AG04450 (cell line): Measurements from ENCODE around the gene CMPK1. TPM values are rescaled to one million over a fixed set of nuclear protein-coding genes. Genes with fewer than 3 reads are reported as not detected.

Experiments
- CTCF ChIA-PET: fragments of 300-600, 350-600 bp; formaldehyde crosslinking; extraction: SDS; loops from one replicate; lab custom pipeline; 2022; ENCODE audit warnings: antibody characterized with exemption, inconsistent platforms; lab: Charles Lee
- POLR2A ChIA-PET: fragments of 350-600 bp; formaldehyde crosslinking; extraction: SDS; loops from one replicate; lab custom pipeline; 2021; ENCODE audit warnings: antibody characterized with exemption, inconsistent platforms; lab: Yijun Ruan, JAX
- DNase-seq: peaks from one replicate; pipeline ENCODE4 v3.0.0-alpha.2; 2011; ENCODE audit warnings: low read depth, low spot score
- H3K27ac ChIP-seq: one replicate; pipeline ENCODE4 v1.5.1; 2012; ENCODE audit warnings: low read depth, low read length, control low read depth
- H3K27me3 ChIP-seq: one replicate; pipeline ENCODE4 v1.6.0; 2012; ENCODE audit warnings: low read length; ENCODE audit not compliant: control insufficient read depth, insufficient read depth
- H3K4me3 ChIP-seq: 2 replicates; pipeline ENCODE4 v1.5.1; 2011; ENCODE audit warnings: mild to moderate bottlenecking, low read depth, low read length, control low read depth
- H3K9me3 ChIP-seq: 2 replicates; pipeline ENCODE4 v1.5.1; 2012; ENCODE audit warnings: low read length; ENCODE audit not compliant: control insufficient read depth, insufficient read depth
- CTCF ChIP-seq: IDR thresholded peaks from 2 replicates; pipeline ENCODE4 v1.5.1; 2011; ENCODE audit warnings: low read depth, low read length, control low read depth, inconsistent platforms
- polyA plus RNA-seq: library from polyadenylated mRNA; depleted of rRNA; stranded (reverse); fragments of >200 nt; gene quantifications from 2 replicates; pipeline ENCODE4 v1.2.3, GENCODE V29; 2011

Gene CMPK1
- polyA plus RNA-seq, 1 experiment: 68.7 TPM

GRCh38 chr1:47401761-47402160 is 68.2 kb downstream of the CMPK1 start:
- Histone ChIP-seq H3K27me3 (peaks cover 4% of the 10 kb centered on the region), H3K9me3 (no peaks in the 10 kb centered on the region), H3K4me3 (no peak overlapping the region), H3K27ac (no peak overlapping the region)
- ChIA-PET POLR2A (no interaction called here), CTCF (interaction anchor here (0.6 to 18.0 kb wide), 5 partner anchors 13 to 324 kb away, joined by 3 to 219 read pairs (median 8); partner anchors contain the start of gene FOXD2)
- TF ChIP-seq CTCF: no peak
- DNase-seq: no peak

DNA sequence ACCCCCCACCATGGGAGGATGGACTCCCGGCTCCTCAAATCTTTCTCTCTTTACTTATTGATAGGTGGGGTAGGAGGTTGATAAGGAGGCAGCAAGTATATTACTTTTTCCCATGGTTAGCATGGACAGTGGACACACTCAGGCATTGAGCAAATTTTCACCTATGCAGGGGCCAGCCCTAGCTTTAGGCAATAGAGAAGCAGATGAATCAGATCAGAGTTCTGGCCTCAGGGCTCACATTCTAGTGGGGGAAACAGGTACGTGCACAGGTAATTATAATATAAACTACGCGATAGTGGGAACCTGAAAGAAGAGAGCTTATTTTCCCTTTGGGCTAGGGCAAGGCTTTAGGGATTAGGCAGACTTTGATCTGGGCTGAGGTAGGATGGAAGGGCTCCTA is 69.0 kb downstream of the CMPK1 start:
- CTCF ChIA-PET: interaction anchor here (1.7 to 18.0 kb wide), 4 partner anchors 14 to 323 kb away, joined by 6 to 219 read pairs (median 10); partner anchors contain the start of gene FOXD2
- POLR2A ChIA-PET: no interaction called here

DNA sequence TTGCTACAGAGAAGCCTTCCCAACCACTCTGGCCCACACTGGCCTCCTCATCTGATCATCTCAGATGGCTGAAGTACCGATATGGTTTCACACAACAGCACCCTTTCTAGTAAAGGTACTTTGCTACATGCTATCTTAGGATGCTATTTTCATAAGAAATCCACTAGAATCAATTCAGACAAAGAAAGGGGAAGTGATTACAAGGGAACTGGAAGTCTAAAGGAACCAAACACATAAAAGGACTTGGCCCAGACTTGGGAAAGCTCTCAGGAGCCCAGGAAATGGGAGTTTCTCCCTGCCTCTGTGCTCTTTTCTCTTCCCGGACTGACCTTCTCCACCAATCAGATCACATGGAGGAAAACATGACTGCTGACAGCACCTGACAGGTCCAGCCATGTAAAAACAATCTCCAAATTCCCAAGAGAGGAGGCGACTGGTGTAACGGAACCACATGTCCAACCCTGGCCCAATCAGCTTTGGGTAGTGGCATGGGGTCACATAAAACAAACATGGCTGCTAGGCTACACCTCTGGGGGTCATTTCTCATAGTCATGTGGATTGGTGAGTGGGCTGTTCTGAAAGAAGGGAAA is 69.8 kb downstream of the CMPK1 start:
- H3K4me3 ChIP-seq: no peak overlapping the region
- CTCF ChIA-PET: interaction anchor here (1.2 to 18.0 kb wide), 2 partner anchors 31 to 322 kb away, joined by 3 to 219 read pairs; partner anchors contain the start of gene FOXD2
- no peaks in the 10 kb centered on the region for H3K9me3 ChIP-seq
- POLR2A ChIA-PET: no interaction called here
- no peak for TF ChIP-seq CTCF
- peaks cover 4% of the 10 kb centered on the region for H3K27me3 ChIP-seq
- no peak overlapping the region for H3K27ac ChIP-seq
- no peak for DNase-seq

More for the DNA sequence above, 69.0 kb downstream of the CMPK1 start:
- peaks cover 4% of the 10 kb centered on the region for H3K27me3 ChIP-seq
- H3K9me3 ChIP-seq: no peaks in the 10 kb centered on the region
- DNase-seq: no peak
- H3K4me3 ChIP-seq: no peak overlapping the region
- no peak for TF ChIP-seq CTCF
- no peak overlapping the region for H3K27ac ChIP-seq

GRCh38 chr1:47405697-47406096 is 72.1 kb downstream of the CMPK1 start:
- Histone ChIP-seq H3K27me3 (peaks cover 2% of the 10 kb centered on the region), H3K9me3 (no peaks in the 10 kb centered on the region), H3K4me3 (no peak overlapping the region), H3K27ac (no peak overlapping the region)
- CTCF ChIA-PET: interaction anchor here (1.0 kb wide), 1 partner anchor 32 kb away, joined by 4 read pairs; no protein-coding TSS in a partner anchor
- POLR2A ChIA-PET: no interaction called here
- no peak for TF ChIP-seq CTCF
- DNase-seq: no peak

DNA sequence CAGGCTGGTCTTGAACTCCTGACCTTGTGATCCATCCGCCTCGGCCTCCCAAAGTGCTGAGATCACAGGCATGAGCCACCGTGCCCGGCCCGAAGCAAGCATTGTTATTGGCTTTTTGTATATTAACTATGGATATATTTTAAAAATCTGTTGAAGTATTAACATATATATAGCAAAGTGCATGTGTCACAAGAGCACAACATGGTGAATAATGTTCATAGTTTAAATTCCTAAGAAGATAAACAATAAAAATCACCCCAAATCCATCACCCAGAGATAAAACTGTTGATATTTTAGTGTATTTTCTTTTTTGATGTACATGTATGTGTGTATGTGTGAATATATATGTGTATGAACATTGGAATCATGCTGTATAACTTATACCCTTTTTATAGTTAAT is 73.4 kb downstream of the CMPK1 start:
- Histone ChIP-seq H3K9me3 (no peaks in the 10 kb centered on the region), H3K4me3 (no peak overlapping the region), H3K27ac (no peak overlapping the region), H3K27me3 (peaks cover 2% of the 10 kb centered on the region)
- ChIA-PET CTCF (interaction anchor here (0.8 to 3.7 kb wide), 6 partner anchors 16 to 319 kb away, joined by 3 to 31 read pairs (median 4); partner anchors contain the start of gene FOXD2), POLR2A (no interaction called here)
- TF ChIP-seq CTCF: no peak
- DNase-seq: no peak
